NK-92 treated with Interleukin-12 subunit alpha and Interleukin-12 subunit beta, amount 100 ng/mL, for 24 hours (cell line): Measurements from ENCODE around the gene NAPEPLD.
"Not testable (repeated sequence)": the region's sequence is repeated elsewhere in the genome, so short reads cannot be mapped to it uniquely, and the experiment has no call there.

Experiments used
- DNase-seq: peaks from one replicate; lab custom pipeline; 2025; lab: John Stamatoyannopoulos, UW

NAPEPLD gene

GRCh38 chr7:103106703-103107070 is 42.2 kb downstream of the NAPEPLD start:
- not testable (repeated sequence) for DNase-seq

- DNase-seq = no peak
These were observed 42.7 kb downstream of the NAPEPLD start for GRCh38 chr7:103106005-103106702.

GRCh38 chr7:103101543-103101942 is 47.4 kb downstream of the NAPEPLD start:
- DNase-seq = no peak

GRCh38 chr7:103100348-103100747 is 48.6 kb downstream of the NAPEPLD start:
- DNase-seq = no peak

- DNase-seq = no peak
These were observed 51.9 kb downstream of the NAPEPLD start for GRCh38 chr7:103097041-103097440.

GRCh38 chr7:103095558-103095957 is 53.3 kb downstream of the NAPEPLD start:
- DNase-seq = not testable (repeated sequence)

- DNase-seq = no peak
These were observed 54.8 kb downstream of the NAPEPLD start for GRCh38 chr7:103094102-103094501.

GRCh38 chr7:103093429-103093828 is 55.5 kb downstream of the NAPEPLD start:
- no peak for DNase-seq

GRCh38 chr7:103092321-103092720 is 56.6 kb downstream of the NAPEPLD start:
- DNase-seq = not testable (repeated sequence)

- no peak for DNase-seq
These were observed 65.7 kb downstream of the NAPEPLD start for GRCh38 chr7:103083210-103083609.

- peak; percentile 32 for DNase-seq
These were observed 66.4 kb downstream of the NAPEPLD start for GRCh38 chr7:103082497-103082896.

- DNase-seq = no peak
These were observed 68.0 kb downstream of the NAPEPLD start for GRCh38 chr7:103080923-103081322.

- no peak for DNase-seq
These were observed 69.1 kb downstream of the NAPEPLD start for GRCh38 chr7:103079836-103080235.

GRCh38 chr7:103078226-103078625 is 70.7 kb downstream of the NAPEPLD start:
- not testable (repeated sequence) for DNase-seq

GRCh38 chr7:103077318-103077717 is 71.6 kb downstream of the NAPEPLD start:
- DNase-seq = no peak

GRCh38 chr7:103076764-103077163 is 72.1 kb downstream of the NAPEPLD start:
- DNase-seq = peak; percentile 19

GRCh38 chr7:103075337-103075918 is 73.5 kb downstream of the NAPEPLD start:
- DNase-seq = peak; percentile 73

GRCh38 chr7:103074519-103075336 is 74.2 kb downstream of the NAPEPLD start, which contains the start of the genes ARMC10 and FBXL13:
Gene ARMC10, plus strand, starts transcription at chr7:103075140. Its CDS starts 133 bp downstream, at chr7:103075273.
Gene FBXL13, minus strand, starts transcription at chr7:103074796.
- DNase-seq = peak; percentile 90

- no peak for DNase-seq
These were observed 74.8 kb downstream of the NAPEPLD start for GRCh38 chr7:103073989-103074518.

- no peak for DNase-seq
These were observed 77.9 kb downstream of the NAPEPLD start for GRCh38 chr7:103071000-103071399.

- no peak for DNase-seq
These were observed 80.2 kb downstream of the NAPEPLD start for GRCh38 chr7:103068414-103069403.
